ENCODE data around the gene STXBP6.

GRCh38 chr14:24909523-24910302 is 140.2 kb downstream of the STXBP6 start:
- no peak for TF ChIP-seq CTCF (conservative IDR thresholded peaks at IDR 0.05)
- no peak for TF ChIP-seq ZFX (IDR thresholded peaks at IDR 0.05)

Measured in C4-2B (cell line).